Measurements from ENCODE around the gene ALG6.
"Not testable (repeated sequence)": the region's sequence is repeated elsewhere in the genome, so short reads cannot be mapped to it uniquely, and the experiment has no call there.

The ALG6 gene

GRCh38 chr1:63328781-63329180 is 38.6 kb upstream of the ALG6 start:
- no peak for DNase-seq

DNA sequence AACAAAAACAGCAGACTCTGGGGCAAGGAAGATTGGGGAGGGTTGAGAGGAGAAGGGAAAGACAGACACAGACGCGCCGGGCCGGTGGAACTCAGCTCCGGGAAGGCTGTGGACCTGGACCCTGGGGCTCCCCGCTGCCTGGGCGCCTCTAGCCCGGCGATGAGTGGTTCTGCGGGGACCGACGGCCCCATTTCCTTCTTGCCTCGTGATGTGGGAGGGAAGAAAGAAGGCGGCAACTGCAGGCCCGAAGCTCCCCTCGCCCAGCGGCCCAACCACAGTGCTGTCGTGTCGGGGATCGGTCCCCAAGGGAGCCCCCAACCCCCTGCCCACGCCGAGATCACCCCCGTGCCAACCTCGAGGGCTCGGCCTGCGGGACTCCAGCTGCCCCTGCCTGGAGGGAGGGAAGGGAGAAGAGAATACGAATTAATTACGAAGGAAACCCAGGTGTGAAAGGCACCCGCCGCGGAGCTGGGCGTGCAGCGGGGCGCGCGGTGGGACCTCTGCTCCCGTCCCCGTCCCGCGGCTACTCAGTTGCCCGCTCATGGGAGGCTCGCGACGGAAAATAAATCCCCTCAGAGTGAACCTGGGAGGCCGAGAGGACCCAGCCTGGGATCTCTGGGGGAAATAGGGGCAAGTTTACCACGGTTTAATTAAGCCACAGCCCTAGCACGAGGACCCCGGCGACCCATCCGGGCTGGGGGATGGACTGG is 37.7 kb upstream of the ALG6 start:
- no peak for DNase-seq

DNA sequence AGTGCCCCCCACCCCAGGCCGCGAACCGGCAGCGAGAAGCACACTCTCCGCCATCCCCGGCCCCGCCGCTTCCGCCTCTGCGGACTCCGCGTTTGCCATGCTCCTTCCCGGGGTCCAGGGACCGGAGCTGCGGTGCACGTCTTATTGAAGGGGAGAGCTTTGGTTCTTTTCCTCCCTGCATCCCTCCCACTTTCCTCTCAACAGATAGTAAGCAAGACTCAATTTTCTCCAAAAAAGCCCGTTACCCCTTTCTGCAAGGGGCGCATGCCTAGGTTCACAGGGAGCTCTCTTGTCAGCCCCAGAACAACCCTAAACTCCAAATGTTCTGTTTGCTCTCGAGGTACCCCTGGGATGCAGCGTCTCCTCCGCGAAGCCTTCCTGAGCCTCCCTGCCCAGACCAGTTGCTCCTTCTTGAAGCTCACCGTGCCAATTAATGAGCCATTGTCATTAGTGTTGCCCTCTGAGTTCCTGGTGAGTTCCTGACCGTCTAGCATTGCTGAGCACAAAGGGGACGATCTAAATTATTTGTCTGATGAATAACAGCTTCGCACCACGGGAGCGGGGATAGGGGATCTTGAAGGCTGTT is 37.0 kb upstream of the ALG6 start:
- no peak for DNase-seq

- DNase-seq, result no peak
Measured at GRCh38 chr1:63342402-63342801, 25.0 kb upstream of the ALG6 start.

GRCh38 chr1:63343922-63344321 is 23.5 kb upstream of the ALG6 start:
- no peak for DNase-seq

- no peak for DNase-seq
Measured at GRCh38 chr1:63350320-63350719, 17.1 kb upstream of the ALG6 start.

GRCh38 chr1:63352736-63353135 is 14.7 kb upstream of the ALG6 start:
- no peak for DNase-seq

GRCh38 chr1:63356234-63356633 is 11.2 kb upstream of the ALG6 start:
- DNase-seq, result not testable (repeated sequence)

DNA sequence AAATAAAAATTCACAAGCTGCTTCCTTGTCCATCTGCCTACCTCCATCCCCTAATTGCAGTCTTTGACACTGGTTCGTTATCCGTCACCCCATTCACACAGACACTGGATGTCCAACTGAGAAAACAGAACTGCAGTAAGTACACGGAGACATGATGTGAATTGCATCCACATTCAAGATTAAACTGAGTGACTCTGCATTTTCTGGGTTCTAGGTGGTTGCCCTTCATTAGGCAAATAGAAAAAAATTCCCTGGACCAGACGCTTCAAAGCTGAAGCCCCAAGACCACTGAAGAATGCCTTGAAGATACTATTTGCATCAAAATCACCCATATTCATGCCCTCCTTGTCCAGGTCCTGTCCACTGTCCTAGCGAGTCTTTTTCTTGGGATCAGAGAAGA is 7.9 kb upstream of the ALG6 start:
- DNase-seq, result no peak

DNA sequence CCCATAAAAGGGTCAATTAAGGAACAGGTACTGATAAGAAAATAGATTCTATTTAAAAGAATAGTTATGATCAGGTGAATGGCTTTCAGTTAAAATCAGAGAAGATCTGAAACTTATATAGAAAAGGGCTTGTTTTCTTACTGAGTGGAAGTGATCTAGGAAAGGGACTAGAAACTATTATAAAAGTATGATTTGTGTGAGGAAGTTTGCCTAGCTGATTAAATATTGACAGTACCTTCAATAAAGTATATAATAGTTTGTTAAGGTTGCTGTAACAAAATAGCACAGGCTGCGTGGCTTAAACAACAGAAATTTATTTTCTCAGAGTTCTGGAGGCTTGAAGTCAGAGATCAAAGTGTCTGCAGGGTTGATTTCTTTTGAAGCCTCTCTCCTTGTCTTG is 5.4 kb upstream of the ALG6 start:
- no peak for DNase-seq

GRCh38 chr1:63362578-63362977 is 4.8 kb upstream of the ALG6 start:
- no peak for DNase-seq

DNA sequence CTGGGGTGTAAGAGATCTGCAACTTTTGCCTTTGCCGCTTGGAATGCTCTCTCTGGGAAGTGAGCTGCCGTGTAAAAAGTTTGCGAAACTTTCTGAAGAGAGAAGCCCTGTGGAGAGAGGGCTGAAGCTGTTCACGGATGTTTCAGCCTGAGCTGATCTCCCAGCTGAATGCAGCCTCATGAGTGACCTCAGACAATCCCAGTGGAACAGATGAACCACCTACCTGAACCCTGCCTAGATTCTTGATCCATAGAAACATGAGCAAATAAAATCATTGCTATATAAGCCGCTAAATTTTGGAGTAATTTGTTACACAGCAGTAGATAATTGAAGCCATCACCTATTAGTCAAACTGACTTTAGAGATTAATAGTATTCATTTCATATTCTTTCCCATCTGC is 4.4 kb upstream of the ALG6 start:
- DNase-seq, result no peak

DNA sequence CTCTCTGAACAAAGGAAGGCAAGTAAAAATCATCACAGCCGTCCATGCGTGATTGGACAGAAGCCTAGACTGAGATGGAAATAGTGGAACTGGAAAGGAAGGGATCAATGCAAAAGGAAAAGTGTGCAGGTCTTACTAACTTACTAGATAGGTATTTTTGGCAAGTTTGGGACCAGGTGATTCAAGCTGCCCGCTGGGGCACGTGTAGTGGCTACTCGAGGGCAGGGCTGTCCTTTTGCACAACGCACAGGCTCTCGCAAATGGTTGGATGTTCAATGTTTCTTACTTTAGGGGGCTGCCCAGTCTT is 566 bp upstream of the ALG6 start:
- no peak for DNase-seq

GRCh38 chr1:63368131-63368530 is 704 bp downstream of the ALG6 start:
- peak; percentile 10 for DNase-seq

DNA sequence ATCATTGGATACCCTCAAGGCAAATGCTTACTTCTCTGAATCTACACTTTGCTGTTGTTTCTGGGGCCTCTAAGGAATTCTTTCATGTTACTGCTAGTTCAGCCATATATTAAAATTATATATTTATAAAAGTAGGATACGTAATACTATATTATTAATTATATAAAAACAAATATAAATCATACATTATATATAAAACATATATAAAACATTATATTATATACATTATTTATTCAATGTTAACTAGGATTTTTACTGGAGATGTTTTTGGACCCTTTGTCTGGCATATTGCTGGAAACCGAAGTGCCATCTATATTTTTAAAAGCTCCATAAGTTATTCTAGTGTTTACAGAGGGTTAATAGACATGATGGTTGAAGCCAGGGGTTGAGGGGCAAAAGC is 12.2 kb downstream of the ALG6 start:
- DNase-seq, result no peak

DNA sequence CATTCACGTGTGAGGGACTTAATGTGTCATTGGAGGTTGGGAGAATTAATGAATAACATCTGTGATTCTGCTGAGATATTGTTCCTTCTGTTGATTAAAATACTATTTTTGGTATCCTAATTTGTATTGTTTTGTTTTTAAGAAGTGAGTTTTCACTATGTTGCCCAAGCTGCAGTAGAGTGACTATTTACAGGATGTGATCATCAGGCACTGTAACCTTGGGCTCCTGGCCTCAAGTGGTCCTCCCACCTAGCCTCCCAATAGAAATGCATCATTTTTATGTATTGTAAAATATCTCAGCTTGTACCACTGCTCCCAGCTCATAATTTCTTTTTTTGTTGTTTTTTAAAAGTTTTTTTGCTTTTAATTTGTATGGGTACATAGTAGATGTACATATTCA is 14.3 kb downstream of the ALG6 start:
- no peak for DNase-seq

DNA sequence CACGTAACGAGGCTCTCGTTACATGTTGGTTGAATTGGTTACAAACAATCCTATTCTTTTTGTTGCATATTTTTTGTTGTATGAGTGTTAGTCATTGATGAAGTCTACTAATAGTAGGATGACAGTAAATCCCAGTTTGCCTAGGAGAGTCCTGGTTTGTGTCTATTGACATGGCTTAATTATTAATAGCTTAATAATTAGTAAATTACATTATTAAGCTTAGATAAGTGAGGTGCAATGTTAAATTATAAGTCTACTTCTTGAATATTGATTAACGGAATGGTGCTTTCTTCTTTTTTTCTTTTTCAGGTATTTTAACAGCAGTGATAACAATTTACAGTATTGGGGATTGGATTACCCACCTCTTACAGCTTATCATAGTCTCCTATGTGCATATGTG is 34.5 kb downstream of the ALG6 start:
- DNase-seq, result no peak

DNA sequence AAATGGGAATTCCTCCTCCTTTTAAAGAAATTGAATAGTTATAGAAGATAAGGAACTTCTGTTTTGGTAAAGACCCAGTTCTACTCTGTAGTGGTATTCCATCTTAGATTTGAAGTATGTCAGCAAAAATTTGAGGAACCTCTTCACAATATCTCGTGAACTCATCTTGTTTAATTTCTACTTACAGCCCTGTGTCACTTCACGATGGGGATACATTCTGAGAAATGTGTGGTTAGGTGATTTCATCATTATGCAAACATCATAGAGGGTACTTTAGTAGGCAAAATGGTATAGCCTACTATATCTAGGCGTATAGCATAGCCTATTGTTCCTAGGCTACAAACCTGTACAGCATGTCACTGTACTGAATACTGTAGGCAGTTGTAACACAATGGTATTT is 36.0 kb downstream of the ALG6 start:
- peak; percentile 23 for DNase-seq

- DNase-seq, result no peak
Measured at GRCh38 chr1:63405021-63405420, 37.6 kb downstream of the ALG6 start.

- DNase-seq, result no peak
Measured at GRCh38 chr1:63405987-63406386, 38.6 kb downstream of the ALG6 start.

- DNase-seq, result no peak
Measured at GRCh38 chr1:63407002-63407401, 39.6 kb downstream of the ALG6 start.

GRCh38 chr1:63408331-63408730 is 40.9 kb downstream of the ALG6 start:
- DNase-seq, result no peak

DNA sequence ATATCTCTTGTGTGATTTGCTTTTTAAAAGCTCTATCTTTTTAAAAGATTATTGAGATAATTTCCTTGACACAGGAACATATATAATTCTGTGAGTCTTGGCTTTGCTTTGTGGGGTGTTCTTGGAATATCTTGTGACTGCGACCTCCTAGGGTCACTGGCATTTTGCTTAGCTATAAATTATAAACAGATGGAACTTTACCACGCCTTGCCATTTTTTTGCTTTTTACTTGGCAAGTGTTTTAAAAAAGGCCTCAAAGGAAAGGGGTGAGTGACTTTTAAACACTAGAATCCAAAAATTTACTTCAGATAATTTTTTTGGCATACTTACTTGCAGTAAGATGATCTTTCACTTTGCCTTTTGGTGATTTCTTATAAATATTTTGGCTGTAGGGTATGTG is 43.6 kb downstream of the ALG6 start:
- DNase-seq, result no peak

DNA sequence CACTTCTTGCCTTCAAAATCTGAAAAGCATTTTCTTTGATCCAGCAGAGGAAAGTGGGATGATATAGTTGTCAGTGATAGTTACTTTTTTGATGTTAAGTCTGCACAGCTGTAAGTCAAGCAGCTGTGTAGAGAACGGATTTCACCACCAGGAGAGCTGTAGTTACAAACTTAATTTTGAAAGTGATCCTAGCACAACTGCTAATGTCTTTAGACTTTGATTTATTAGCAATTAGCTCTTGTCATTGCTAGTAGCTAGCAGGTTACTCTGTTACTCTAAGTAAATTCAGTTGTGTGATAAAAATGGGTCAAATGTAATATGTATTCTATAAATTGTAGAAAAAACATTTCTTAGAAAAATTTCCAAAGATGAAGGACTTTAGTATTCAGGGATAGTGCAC is 46.0 kb downstream of the ALG6 start:
- DNase-seq, result no peak

GRCh38 chr1:63414691-63415365 is 47.4 kb downstream of the ALG6 start:
- DNase-seq, result no peak
